C4-2B (cell line): Measurements from ENCODE around the gene CEBPE.

Experiments
- H3K27ac ChIP-seq: fragments of 450-650 bp; 2 replicates; pipeline ENCODE4 v1.5.1; 2017
- CTCF ChIP-seq: fragments of 450-650 bp; conservative IDR thresholded peaks from 2 replicates; pipeline ENCODE4 v1.5.1; 2017; ENCODE audit warnings: mild to moderate bottlenecking
- ZFX ChIP-seq: fragments of 450-650 bp; IDR thresholded peaks from 2 replicates; pipeline ENCODE4 v1.6.1; 2017

Gene CEBPE

GRCh38 chr14:23142826-23143225 lies 23.8 kb upstream of the CEBPE start:
- peak overlapping the region; percentile 9; the same call in 1 of the 2 replicates for H3K27ac ChIP-seq
- TF ChIP-seq CTCF, result no peak

DNA sequence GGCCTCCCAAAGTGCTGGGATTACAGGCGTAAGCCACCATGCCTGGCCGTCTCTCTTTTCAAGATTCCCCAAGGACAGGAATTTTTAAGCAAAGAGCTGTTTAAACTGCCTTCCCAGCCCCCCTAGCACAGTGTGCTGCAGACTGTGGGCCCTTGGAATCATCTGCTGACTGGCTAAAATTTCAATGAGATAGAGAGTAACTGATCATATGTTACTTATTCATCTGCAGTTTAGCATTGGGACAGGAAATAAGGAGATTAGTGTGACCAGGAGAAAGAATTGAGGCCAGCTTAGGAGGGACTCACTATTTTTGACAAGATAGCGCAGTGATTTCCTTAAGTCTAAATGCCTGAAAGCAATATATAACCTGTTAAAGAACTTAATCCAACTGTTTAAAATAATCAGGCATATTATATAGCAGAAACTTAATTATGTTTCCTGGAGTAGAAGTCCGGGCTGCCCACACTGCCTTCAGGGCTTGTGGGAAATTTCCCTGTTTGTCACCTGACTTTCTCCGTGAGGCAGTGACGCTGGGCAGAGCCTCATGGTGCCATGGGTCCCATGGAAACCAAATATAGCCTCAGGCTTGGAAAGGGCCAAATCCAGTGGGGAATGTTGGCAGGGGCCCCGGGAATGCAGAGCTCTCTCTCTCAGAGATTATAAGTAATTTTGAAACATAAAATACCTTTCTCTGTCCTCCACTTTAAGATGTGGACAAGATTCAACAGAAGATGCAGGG lies 22.8 kb upstream of the CEBPE start:
- no peak for TF ChIP-seq ZFX
- no peak for TF ChIP-seq CTCF
- H3K27ac ChIP-seq, result peak overlapping the region; percentile 9; the same call in 1 of the 2 replicates

GRCh38 chr14:23140371-23140770 lies 21.3 kb upstream of the CEBPE start:
- TF ChIP-seq CTCF, result no peak
- H3K27ac ChIP-seq, result no peak overlapping the region

DNA sequence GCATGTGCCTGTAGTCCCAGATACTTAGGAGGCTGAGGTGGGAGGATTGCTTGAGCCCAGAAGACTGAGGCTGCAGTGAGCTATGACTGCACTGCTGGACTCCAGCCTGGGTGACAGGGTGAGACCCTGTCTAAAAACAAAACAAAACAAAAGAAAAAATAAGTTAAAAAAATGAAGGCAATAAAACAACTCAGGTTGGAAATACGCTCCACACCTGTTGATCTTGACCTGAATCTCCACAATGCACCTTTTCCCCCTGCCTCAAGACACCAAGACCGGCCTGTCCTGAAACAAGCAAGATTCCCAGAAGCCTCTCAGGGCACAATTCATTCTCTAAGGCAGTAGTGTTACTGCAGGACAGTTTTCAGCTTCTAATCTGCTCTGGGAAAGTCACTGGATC lies 20.8 kb upstream of the CEBPE start:
- TF ChIP-seq ZFX, result no peak
- TF ChIP-seq CTCF, result no peak
- H3K27ac ChIP-seq, result no peak overlapping the region

- TF ChIP-seq ZFX, result no peak
- no peak for TF ChIP-seq CTCF
Observed at GRCh38 chr14:23137813-23138535, 18.9 kb upstream of the CEBPE start.

DNA sequence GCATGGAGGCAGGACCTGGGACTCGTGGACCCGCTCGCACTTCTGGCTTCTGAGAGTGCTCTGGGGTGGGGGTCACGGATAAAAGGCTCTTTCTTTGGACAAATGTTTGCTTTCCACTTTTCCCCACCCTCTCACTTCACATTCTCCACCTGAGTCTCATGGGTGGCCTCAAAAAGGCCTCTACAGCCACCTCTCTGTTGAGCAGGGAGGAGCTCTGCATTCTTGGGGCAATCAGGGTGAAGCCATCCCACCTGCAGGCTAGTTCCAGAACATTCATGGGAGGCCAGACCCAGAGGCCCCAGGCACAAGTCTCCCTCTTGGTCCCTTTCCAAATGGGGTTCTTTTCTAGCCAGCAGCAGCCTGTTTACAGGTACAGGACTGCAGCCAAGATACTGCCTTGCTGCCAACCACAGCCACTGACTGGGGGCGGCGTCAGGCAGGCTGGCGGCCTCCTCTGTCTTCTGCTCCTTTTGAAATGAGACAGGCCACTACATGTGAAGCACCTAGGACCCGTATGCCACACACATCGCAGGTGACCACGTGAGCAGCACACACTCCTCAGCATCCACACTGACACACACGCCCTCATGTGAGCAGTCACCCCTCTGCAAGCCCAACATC lies 18.2 kb upstream of the CEBPE start:
- TF ChIP-seq CTCF (no peak), ZFX (no peak)

More at GRCh38 chr14:23137813-23138535, 18.9 kb upstream of the CEBPE start:
- H3K27ac ChIP-seq, result no peak overlapping the region

DNA sequence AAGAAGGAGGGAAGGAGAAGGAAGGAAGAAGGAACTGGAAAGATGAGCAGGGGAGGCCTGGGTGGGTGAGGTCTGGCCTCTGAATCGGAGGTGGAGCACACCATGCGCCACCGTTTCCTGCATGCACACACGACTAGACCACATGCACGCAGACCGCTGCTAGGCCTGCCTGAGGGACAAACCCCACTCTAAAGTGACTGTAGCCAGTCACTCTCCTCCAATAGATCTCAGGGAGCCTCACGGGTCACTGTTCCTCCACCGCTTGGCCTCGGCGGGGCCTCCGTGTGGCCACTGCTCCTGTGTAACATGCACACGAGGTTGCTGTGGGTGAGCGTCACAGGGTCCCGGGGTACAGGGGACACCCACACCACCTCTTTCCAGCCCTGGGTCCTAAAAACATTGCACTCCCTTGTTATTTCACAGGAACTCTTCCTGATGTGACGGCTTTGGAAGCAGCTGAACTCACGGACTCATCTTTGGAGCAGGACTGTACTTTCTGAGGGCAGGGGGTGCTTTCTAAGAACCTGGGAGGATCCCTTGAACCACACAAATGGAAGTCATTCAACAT lies 17.6 kb upstream of the CEBPE start:
- H3K27ac ChIP-seq, result no peak overlapping the region
- no peak for TF ChIP-seq ZFX
- TF ChIP-seq CTCF, result no peak

More for the DNA sequence above, 18.2 kb upstream of the CEBPE start:
- H3K27ac ChIP-seq, result no peak overlapping the region
